Suprapubic skin (tissue), 3 donors: ENCODE measurements around the gene RHBDL2.

Experiments used
- CTCF ChIP-seq, 2 donors: fragments of 200-600 bp in 1 of 2; fragments of 450-650 bp in 1 of 2; sonication (generic) in 1 of 2; IDR thresholded peaks; one replicate each; pipeline ENCODE4 v1.5.1; 2016 to 2019; ENCODE audit warnings: antibody characterized with exemption in 2 of 2, mild to moderate bottlenecking in 1 of 2, moderate library complexity in 1 of 2
- POLR2AphosphoS5 ChIP-seq, 3 donors: sonication (generic); formaldehyde crosslinking; IDR thresholded peaks; one replicate each; pipeline ENCODE4 v1.6.1; 2017; ENCODE audit warnings: antibody characterized with exemption in 3 of 3

- TF ChIP-seq CTCF (IDR thresholded peaks at IDR 0.05) (peak in 1 of 2 donors; percentile 8), POLR2AphosphoS5 (IDR thresholded peaks at IDR 0.05) (no peak)
Observed at GRCh38 chr1:38891753-38892152, 49.9 kb downstream of the RHBDL2 start.
